GM23248 (cell line): Measurements from ENCODE around the gene HSBP1L1. TPM values are rescaled to one million over a fixed set of nuclear protein-coding genes. Genes with fewer than 3 reads are reported as not detected.

Source experiments
- DNase-seq: peaks from one replicate; pipeline ENCODE4 v3.0.0-alpha.2; 2015
- H2AFZ ChIP-seq: fragments of 200-600 bp; sonication (generic); 2 replicates; pipeline ENCODE4 v1.6.1; 2016; ENCODE audit warnings: antibody characterized with exemption
- H3F3A ChIP-seq: fragments of 200-600 bp; sonication (generic); 2 replicates; pipeline ENCODE4 v1.6.1; 2016; ENCODE audit warnings: mild to moderate bottlenecking, antibody characterized with exemption, mixed run types; ENCODE audit not compliant: insufficient read depth
- H3K27ac ChIP-seq: fragments of 200-600 bp; sonication (generic); 2 replicates; pipeline ENCODE4 v1.5.1; 2016; ENCODE audit warnings: mild to moderate bottlenecking
- H3K27me3 ChIP-seq: fragments of 200-600 bp; sonication (generic); replicated peaks from 2 replicates; pipeline ENCODE4 v1.6.1; 2016; ENCODE audit warnings: mild to moderate bottlenecking; ENCODE audit not compliant: insufficient read depth
- H3K36me3 ChIP-seq: fragments of 200-600 bp; sonication (generic); 2 replicates; pipeline ENCODE4 v1.6.1; 2016; ENCODE audit warnings: low read depth, mild to moderate bottlenecking
- H3K4me1 ChIP-seq: fragments of 200-600 bp; sonication (generic); 2 replicates; pipeline ENCODE4 v1.6.1; 2016; ENCODE audit warnings: mild to moderate bottlenecking; ENCODE audit not compliant: insufficient read depth
- H3K4me2 ChIP-seq: fragments of 200-600 bp; sonication (generic); one replicate; pipeline ENCODE4 v1.6.1; 2016; ENCODE audit warnings: mild to moderate bottlenecking; ENCODE audit not compliant: unreplicated experiment
- H3K4me3 ChIP-seq: fragments of 200-600 bp; sonication (generic); 2 replicates; pipeline ENCODE4 v1.5.1; 2016; ENCODE audit warnings: mild to moderate bottlenecking
- H3K79me2 ChIP-seq: fragments of 200-600 bp; sonication (generic); 2 replicates; pipeline ENCODE4 v1.6.1; 2016; ENCODE audit warnings: mild to moderate bottlenecking; ENCODE audit not compliant: insufficient read depth
- H3K9ac ChIP-seq: fragments of 200-600 bp; sonication (generic); 2 replicates; pipeline ENCODE4 v1.6.1; 2016; ENCODE audit warnings: mild to moderate bottlenecking
- H3K9me2 ChIP-seq: fragments of 200-600 bp; sonication (generic); 2 replicates; pipeline ENCODE4 v1.6.1; 2016; ENCODE audit warnings: mixed run types, mild to moderate bottlenecking, moderate library complexity; ENCODE audit not compliant: insufficient read depth
- H3K9me3 ChIP-seq: fragments of 200-600 bp; sonication (generic); one replicate; pipeline ENCODE4 v1.6.1; 2017; ENCODE audit warnings: low read depth
- H4K20me1 ChIP-seq: fragments of 200-600 bp; sonication (generic); 2 replicates; pipeline ENCODE4 v1.6.0; 2016; ENCODE audit not compliant: insufficient read depth
- EZH2 ChIP-seq: fragments of 200-600 bp; sonication (generic); IDR thresholded peaks from 2 replicates; pipeline ENCODE4 v1.6.1; 2018; ENCODE audit warnings: antibody characterized with exemption, mild to moderate bottlenecking; ENCODE audit not compliant: insufficient read depth, poor library complexity, severe bottlenecking
- EZH2phosphoT487 ChIP-seq: fragments of 200-600 bp; sonication (generic); IDR thresholded peaks from 2 replicates; pipeline ENCODE4 v1.6.1; 2018; ENCODE audit warnings: antibody characterized with exemption, moderate library complexity, mild to moderate bottlenecking, low read depth; ENCODE audit not compliant: insufficient read depth
- WGBS, 2 experiments: methylation state at CpG; one replicate each; pipeline ENCODE4 v1.1.6; 2015 to 2017; ENCODE audit warnings: low lambda C conversion rate in 2 of 2, low coverage in 1 of 2; ENCODE audit errors: missing lambda C conversion rate in 2 of 2; 5-methylcytosine and 5-hydroxymethylcytosine counted together
- in situ Hi-C: fragments of 300-500 bp; cut with MboI; formaldehyde crosslinking; loops from 2 replicates; pipeline ENCODE4 v1.15.0; 2020
- polyA plus RNA-seq: library from polyadenylated mRNA; unstranded; fragments of >200 nt; fragmentation: Nextera tagmentation; extraction: Ambion mirVana; gene quantifications from 2 replicates; pipeline ENCODE4 v1.2.1, GENCODE V29; 2016
- total RNA-seq: library from RNA; depleted of rRNA; stranded (reverse); fragments of >200 nt; shearing (Covaris generic); gene quantifications from 2 replicates; pipeline ENCODE4 v1.2.3, GENCODE V29; 2014

The HSBP1L1 gene
- total and polyA plus RNA-seq, 2 experiments from 2014 or later: 6.8 to 27.0 TPM

- peak overlapping the region; percentile 85 for H3K9ac ChIP-seq
- no peaks in the 10 kb centered on the region for H3K9me3 ChIP-seq
- H3K9me2 ChIP-seq: no peaks in the 10 kb centered on the region
- TF ChIP-seq EZH2: no peak
- no peak for TF ChIP-seq EZH2phosphoT487
- H3K79me2 ChIP-seq: peaks cover 33% of the 10 kb centered on the region
- peak overlapping the region; percentile 85 for H2AFZ ChIP-seq
- no peaks in the 10 kb centered on the region for H3K27me3 ChIP-seq
- no peaks in the 10 kb centered on the region for H4K20me1 ChIP-seq
- H3K27ac ChIP-seq: no peak overlapping the region
- in situ Hi-C loops: no loop called here
- H3K4me3 ChIP-seq: peak overlapping the region; percentile 84
- H3K36me3 ChIP-seq: no peaks in the 10 kb centered on the region
- WGBS, 2 experiments: 17 to 47% methylated on average over 7 to 43 of the region's 43 CpGs
- no peaks in the 10 kb centered on the region for H3F3A ChIP-seq
- DNase-seq: no peak
- peaks cover 9% of the 10 kb centered on the region for H3K4me1 ChIP-seq
- H3K4me2 ChIP-seq: peak overlapping the region; percentile 71
Observed at GRCh38 chr18:79952456-79952995, 11.9 kb upstream of the HSBP1L1 start.

- Histone ChIP-seq H3F3A (no peaks in the 10 kb centered on the region), H3K4me1 (peaks cover 9% of the 10 kb centered on the region), H3K4me3 (no peak overlapping the region), H3K27me3 (no peaks in the 10 kb centered on the region), H3K27ac (no peak overlapping the region), H3K36me3 (no peaks in the 10 kb centered on the region), H3K9ac (no peak overlapping the region), H3K9me3 (no peaks in the 10 kb centered on the region), H3K4me2 (no peak overlapping the region), H2AFZ (no peak overlapping the region), H3K9me2 (no peaks in the 10 kb centered on the region), H4K20me1 (no peaks in the 10 kb centered on the region), H3K79me2 (peaks cover 27% of the 10 kb centered on the region)
- TF ChIP-seq EZH2 (no peak), EZH2phosphoT487 (no peak)
- DNase-seq: no peak
- in situ Hi-C loops: no loop called here
- 95% methylated on average over 24 of the region's 24 CpGs for WGBS, 2 experiments
Observed at GRCh38 chr18:79952996-79953559, 11.4 kb upstream of the HSBP1L1 start.

GRCh38 chr18:79953971-79954651 is 10.3 kb upstream of the HSBP1L1 start:
- Histone ChIP-seq H3K36me3 (no peaks in the 10 kb centered on the region), H3K9ac (no peak overlapping the region), H3K9me3 (no peaks in the 10 kb centered on the region), H2AFZ (no peak overlapping the region), H3K4me3 (no peak overlapping the region), H3K4me1 (peaks cover 9% of the 10 kb centered on the region), H3F3A (no peaks in the 10 kb centered on the region), H3K27ac (no peak overlapping the region), H3K79me2 (peaks cover 17% of the 10 kb centered on the region), H3K27me3 (no peaks in the 10 kb centered on the region), H3K4me2 (no peak overlapping the region), H4K20me1 (no peaks in the 10 kb centered on the region), H3K9me2 (no peaks in the 10 kb centered on the region)
- 70 to 73% methylated on average over 10 of the region's 10 CpGs for WGBS, 2 experiments
- in situ Hi-C loops: no loop called here
- no peak for DNase-seq
- TF ChIP-seq EZH2: no peak

- Histone ChIP-seq H3K4me3 (no peak overlapping the region), H3F3A (no peaks in the 10 kb centered on the region), H3K36me3 (no peaks in the 10 kb centered on the region), H3K27me3 (no peaks in the 10 kb centered on the region), H3K9me3 (no peaks in the 10 kb centered on the region), H3K4me1 (peaks cover 7% of the 10 kb centered on the region), H3K9me2 (no peaks in the 10 kb centered on the region), H3K27ac (no peak overlapping the region), H3K4me2 (no peak overlapping the region), H2AFZ (no peak overlapping the region), H4K20me1 (no peaks in the 10 kb centered on the region), H3K9ac (no peak overlapping the region), H3K79me2 (peaks cover 10% of the 10 kb centered on the region)
- TF ChIP-seq EZH2: no peak
- TF ChIP-seq EZH2phosphoT487: no peak
- no peak for DNase-seq
- in situ Hi-C loops: no loop called here
- 97 to 98% methylated on average over 5 of the region's 5 CpGs for WGBS, 2 experiments
Observed at GRCh38 chr18:79954791-79955190, 9.7 kb upstream of the HSBP1L1 start.
